ENCODE measurements around the gene MTX1.

The MTX1 gene

GRCh38 chr1:155170101-155170785 is 38.3 kb upstream of the MTX1 start:
- no peaks in the 10 kb centered on the region for H3K27me3 Mint-ChIP-seq
- peaks cover 42% of the 10 kb centered on the region for H3K36me3 Mint-ChIP-seq (ENCODE audit: insufficient read depth)
- ATAC-seq (replicated peaks) (no peak), DNase-seq (no peak)
- no peak overlapping the region for H3K27ac Mint-ChIP-seq
- no peak overlapping the region for H3K4me3 Mint-ChIP-seq
- peaks cover 36 to 38% of the 10 kb centered on the region in 2 donors for H3K4me1 Mint-ChIP-seq (ENCODE audit: low read depth in 2 of 2)
- no peaks in the 10 kb centered on the region for H3K9me3 Mint-ChIP-seq

DNA sequence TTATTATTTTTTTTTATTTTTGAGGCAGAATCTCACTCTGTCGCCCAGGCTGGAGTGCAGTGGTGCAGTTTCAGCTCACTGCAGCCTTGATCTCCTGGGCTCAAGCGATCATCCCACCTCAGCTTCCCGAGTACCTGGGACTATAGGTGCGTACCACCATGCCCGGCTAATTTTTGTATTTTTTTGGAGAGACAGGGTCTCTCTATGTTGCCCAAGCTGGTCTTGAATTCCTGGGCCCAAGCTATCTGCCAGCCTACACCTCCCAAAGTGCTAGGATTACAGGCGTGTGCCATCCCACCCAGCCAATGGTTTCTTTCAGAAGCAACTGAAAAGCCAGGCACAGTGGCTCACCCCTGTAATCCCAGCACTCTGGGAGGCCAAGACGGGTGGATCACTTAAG is 37.7 kb upstream of the MTX1 start:
- H3K27ac Mint-ChIP-seq = no peak overlapping the region
- no peak for DNase-seq
- H3K9me3 Mint-ChIP-seq = no peaks in the 10 kb centered on the region
- H3K4me3 Mint-ChIP-seq = peak overlapping the region in 1 of 2 donors; percentile 99
- no peak for ATAC-seq (replicated peaks)
- peaks cover 42% of the 10 kb centered on the region for H3K36me3 Mint-ChIP-seq (ENCODE audit: insufficient read depth)
- peaks cover 36 to 38% of the 10 kb centered on the region in 2 donors for H3K4me1 Mint-ChIP-seq (ENCODE audit: low read depth in 2 of 2)
- no peaks in the 10 kb centered on the region for H3K27me3 Mint-ChIP-seq

GRCh38 chr1:155171836-155172731 is 36.4 kb upstream of the MTX1 start:
- peaks cover 45% of the 10 kb centered on the region for H3K36me3 Mint-ChIP-seq (ENCODE audit: insufficient read depth)
- H3K4me3 Mint-ChIP-seq = peak overlapping the region; percentile 99
- H3K27ac Mint-ChIP-seq = peak overlapping the region; percentile 99
- DNase-seq = no peak
- peaks cover 44% of the 10 kb centered on the region in 2 donors for H3K4me1 Mint-ChIP-seq (ENCODE audit: low read depth in 2 of 2)
- H3K9me3 Mint-ChIP-seq = no peaks in the 10 kb centered on the region
- ATAC-seq (replicated peaks) = peak; percentile 18
- no peaks in the 10 kb centered on the region for H3K27me3 Mint-ChIP-seq

DNA sequence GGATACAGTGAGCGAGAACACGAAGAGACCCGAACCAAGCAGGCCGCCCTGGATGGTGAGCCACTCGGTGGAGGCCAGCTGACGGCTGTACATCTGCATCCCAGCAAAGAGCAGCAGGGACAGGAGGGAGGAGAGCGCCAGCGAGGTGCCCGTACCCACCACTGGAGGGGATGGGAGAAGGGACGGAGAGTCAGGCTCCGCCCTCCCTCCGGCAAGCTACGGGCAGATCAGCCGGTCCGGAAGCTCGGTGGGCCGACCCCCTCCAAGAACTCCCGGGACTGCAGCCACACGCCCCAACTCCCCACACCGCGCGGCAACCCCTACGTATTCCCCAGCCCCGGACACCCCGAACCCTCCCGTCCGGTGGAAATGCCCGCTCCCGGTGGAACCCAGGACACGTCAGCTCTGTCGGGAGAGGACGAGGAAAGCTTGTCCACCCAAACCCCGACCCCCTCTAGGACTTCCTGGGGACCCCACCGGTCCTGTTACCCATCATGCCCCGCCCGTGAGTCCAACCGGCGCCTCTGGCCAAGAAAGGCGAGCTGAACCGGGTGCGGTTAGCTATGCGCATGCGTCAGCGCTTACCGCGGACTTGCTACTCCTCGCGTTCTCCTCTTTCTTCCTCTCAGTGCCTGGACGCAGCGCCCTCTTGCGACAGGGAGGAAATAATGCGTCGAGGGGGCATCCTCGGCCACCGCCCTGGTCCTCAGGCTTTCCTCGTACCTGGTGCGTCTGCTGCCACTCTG is 35.6 kb upstream of the MTX1 start, which contains the start of gene KRTCAP2:
TSS of gene KRTCAP2 (minus strand) at position 573 of the 746 bp plus-strand sequence. CDS start at position 493, 80 bp downstream.
- Mint-ChIP-seq H3K4me1 (ENCODE audit: low read depth in 2 of 2) (peaks cover 39% of the 10 kb centered on the region in 2 donors), H3K27me3 (no peaks in the 10 kb centered on the region), H3K4me3 (peak within 1 kb of the TSS; percentile 99), H3K36me3 (ENCODE audit: insufficient read depth) (peaks cover 44% of the 10 kb centered on the region), H3K27ac (peak within 1 kb of the TSS; percentile 99), H3K9me3 (no peaks in the 10 kb centered on the region)
- DNase-seq (peak; percentile 89 to 92 (median 92)), ATAC-seq (replicated peaks) (peak; percentile 84)

DNA sequence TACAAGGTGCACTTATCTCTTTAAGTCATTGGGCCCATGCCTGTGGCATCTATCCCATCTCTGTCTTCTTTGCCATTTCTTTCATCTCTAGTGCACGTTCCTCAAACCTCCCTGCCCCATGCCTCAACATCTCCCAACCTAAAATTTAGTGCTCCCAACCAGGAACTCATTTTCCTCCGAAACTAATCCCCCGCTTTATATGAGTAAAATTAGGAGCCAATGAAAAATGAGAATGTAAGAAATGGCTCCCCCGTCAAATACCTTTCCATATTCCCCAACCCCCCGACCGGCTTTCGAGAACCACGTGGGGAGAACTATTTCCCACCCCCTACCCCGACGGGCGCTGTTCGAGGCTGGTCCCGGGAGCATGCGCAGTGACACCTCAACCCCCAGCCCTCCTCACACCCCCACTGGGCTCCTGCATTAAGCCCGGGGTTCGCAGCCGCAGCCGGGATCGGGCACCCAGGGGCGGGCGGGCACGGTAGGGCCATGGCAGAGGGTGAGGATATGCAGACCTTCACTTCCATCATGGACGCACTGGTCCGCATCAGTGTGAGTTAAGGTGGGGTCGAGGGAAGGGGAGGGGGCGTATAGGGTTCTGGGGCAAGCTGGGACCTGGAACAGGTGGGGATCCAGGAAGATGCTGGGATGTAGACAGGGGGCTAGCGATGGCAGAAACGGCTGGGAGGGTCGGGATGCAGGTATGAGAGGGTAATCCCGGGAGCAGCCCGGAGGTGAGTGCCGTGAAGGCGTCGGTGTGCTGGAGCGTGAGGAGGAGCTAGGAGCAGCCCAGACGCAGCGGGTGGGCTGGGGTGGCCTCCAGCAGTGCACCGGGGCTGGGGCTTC is 34.8 kb upstream of the MTX1 start, which contains the start of gene TRIM46:
TSS of gene TRIM46 (plus strand) at position 372 of the 846 bp plus-strand sequence. CDS start at position 490, 118 bp downstream.
- peaks cover 45% of the 10 kb centered on the region for H3K36me3 Mint-ChIP-seq (ENCODE audit: insufficient read depth)
- ATAC-seq (replicated peaks) = peak; percentile 16
- H3K27ac Mint-ChIP-seq = peak within 1 kb of the TSS; percentile 99
- no peaks in the 10 kb centered on the region for H3K27me3 Mint-ChIP-seq
- peaks cover 38% of the 10 kb centered on the region in 2 donors for H3K4me1 Mint-ChIP-seq (ENCODE audit: low read depth in 2 of 2)
- H3K9me3 Mint-ChIP-seq = no peaks in the 10 kb centered on the region
- peak within 1 kb of the TSS; percentile 99 for H3K4me3 Mint-ChIP-seq
- no peak for DNase-seq

GRCh38 chr1:155174324-155175280 is 33.9 kb upstream of the MTX1 start:
- Mint-ChIP-seq H3K27ac (peak overlapping the region; percentile 78 to 99), H3K36me3 (ENCODE audit: insufficient read depth) (peaks cover 42% of the 10 kb centered on the region), H3K4me3 (peak overlapping the region; percentile 99), H3K9me3 (no peaks in the 10 kb centered on the region), H3K4me1 (ENCODE audit: low read depth in 2 of 2) (peaks cover 37 to 38% of the 10 kb centered on the region in 2 donors), H3K27me3 (no peaks in the 10 kb centered on the region)
- ATAC-seq (replicated peaks) (peak; percentile 4), DNase-seq (peak; percentile 34 to 38 (median 34))

DNA sequence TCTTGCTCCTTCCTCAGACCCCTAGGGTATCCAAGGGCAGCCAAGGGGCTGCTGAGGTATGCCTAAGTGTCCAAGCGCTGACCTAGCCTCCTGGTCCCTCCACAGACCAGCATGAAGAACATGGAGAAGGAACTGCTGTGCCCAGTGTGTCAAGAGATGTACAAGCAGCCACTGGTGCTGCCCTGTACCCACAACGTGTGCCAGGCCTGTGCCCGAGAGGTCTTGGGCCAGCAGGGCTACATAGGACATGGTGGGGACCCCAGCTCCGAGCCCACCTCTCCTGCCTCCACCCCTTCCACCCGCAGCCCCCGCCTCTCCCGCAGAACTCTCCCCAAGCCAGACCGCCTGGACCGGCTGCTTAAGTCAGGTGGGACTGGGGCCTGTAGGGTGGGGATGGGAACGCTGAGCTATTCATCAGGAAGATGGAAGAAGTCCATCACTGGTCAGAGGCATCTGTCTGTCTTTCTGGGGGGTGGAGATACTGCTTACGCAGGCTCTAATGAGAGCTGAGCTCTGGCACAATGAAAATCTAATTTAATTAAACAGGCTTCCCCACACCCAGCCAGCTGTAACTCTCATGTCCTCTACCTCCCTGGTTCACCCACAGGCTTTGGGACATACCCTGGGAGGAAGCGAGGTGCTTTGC is 33.1 kb upstream of the MTX1 start:
- Mint-ChIP-seq H3K4me3 (peak overlapping the region; percentile 99), H3K27ac (peak overlapping the region in 1 of 2 donors; percentile 99), H3K4me1 (ENCODE audit: low read depth in 2 of 2) (peaks cover 36 to 37% of the 10 kb centered on the region in 2 donors), H3K9me3 (no peaks in the 10 kb centered on the region), H3K36me3 (ENCODE audit: insufficient read depth) (peaks cover 41% of the 10 kb centered on the region), H3K27me3 (no peaks in the 10 kb centered on the region)
- ATAC-seq (replicated peaks) = no peak
- DNase-seq = no peak

DNA sequence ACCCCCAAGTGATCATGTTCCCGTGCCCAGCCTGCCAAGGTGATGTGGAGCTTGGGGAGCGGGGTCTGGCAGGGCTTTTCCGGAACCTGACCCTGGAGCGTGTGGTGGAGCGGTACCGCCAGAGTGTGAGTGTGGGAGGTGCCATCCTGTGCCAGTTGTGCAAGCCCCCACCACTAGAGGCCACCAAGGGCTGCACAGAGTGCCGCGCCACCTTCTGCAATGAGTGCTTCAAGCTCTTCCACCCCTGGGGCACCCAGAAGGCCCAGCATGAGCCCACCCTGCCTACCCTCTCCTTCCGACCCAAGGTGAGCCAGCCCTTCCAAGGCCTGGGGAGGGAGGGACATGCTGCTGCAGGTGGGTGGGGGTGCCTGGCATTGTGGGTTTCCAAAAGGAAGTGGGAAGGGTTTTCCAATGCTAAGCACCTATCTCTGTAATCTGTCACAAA is 32.5 kb upstream of the MTX1 start:
- Mint-ChIP-seq H3K9me3 (no peaks in the 10 kb centered on the region), H3K27ac (no peak overlapping the region)

DNA sequence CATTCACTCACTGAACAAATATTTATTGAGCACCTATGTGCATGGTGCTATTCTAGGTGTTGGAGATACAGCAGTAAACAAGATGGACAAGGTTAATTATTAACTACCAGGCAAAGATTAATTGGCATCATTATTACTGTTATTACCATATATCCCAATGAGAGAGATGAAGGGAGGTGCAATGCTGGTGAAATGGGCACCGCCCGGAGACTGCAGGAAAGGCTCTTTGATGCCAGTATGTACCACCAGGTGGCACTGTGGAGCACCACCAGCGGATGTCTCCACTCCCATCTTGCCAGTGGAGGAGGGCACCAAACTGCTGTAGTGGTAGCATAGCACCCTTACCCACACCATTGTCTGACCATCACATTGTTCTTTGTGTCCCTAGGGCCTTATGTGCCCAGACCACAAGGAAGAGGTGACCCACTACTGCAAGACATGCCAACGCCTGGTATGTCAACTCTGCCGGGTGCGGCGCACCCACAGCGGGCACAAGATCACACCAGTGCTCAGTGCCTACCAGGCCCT is 31.9 kb upstream of the MTX1 start:
- ATAC-seq (replicated peaks) = peak; percentile 35
- Mint-ChIP-seq H3K27ac (no peak overlapping the region), H3K4me3 (peak overlapping the region; percentile 39 to 54), H3K9me3 (no peaks in the 10 kb centered on the region), H3K27me3 (no peaks in the 10 kb centered on the region), H3K36me3 (ENCODE audit: insufficient read depth) (peaks cover 35% of the 10 kb centered on the region), H3K4me1 (ENCODE audit: low read depth in 2 of 2) (peaks cover 35 to 37% of the 10 kb centered on the region in 2 donors)
- DNase-seq = peak; percentile 83 to 84 (median 83)

More for the DNA sequence above, 32.5 kb upstream of the MTX1 start:
- H3K36me3 Mint-ChIP-seq (ENCODE audit: insufficient read depth) = peaks cover 35% of the 10 kb centered on the region
- peaks cover 35 to 37% of the 10 kb centered on the region in 2 donors for H3K4me1 Mint-ChIP-seq (ENCODE audit: low read depth in 2 of 2)
- no peaks in the 10 kb centered on the region for H3K27me3 Mint-ChIP-seq
- DNase-seq (no peak), ATAC-seq (replicated peaks) (no peak)
- peak overlapping the region; percentile 39 to 54 for H3K4me3 Mint-ChIP-seq

GRCh38 chr1:155177192-155177917 is 31.1 kb upstream of the MTX1 start:
- Mint-ChIP-seq H3K4me1 (ENCODE audit: low read depth in 2 of 2) (peaks cover 30 to 33% of the 10 kb centered on the region in 2 donors), H3K4me3 (no peak overlapping the region), H3K9me3 (no peaks in the 10 kb centered on the region), H3K36me3 (ENCODE audit: insufficient read depth) (peaks cover 28% of the 10 kb centered on the region), H3K27ac (peak overlapping the region in 1 of 2 donors; percentile 51), H3K27me3 (no peaks in the 10 kb centered on the region)
- no peak for ATAC-seq (replicated peaks)
- no peak for DNase-seq

Data from effector memory CD8-positive, alpha-beta T cell (primary cell).